Epithelial cell of proximal tubule (primary cell): ENCODE results near the gene ZZZ3. TPM values are rescaled to one million over a fixed set of nuclear protein-coding genes. Genes with fewer than 3 reads are reported as not detected.
A peak's percentile ranks its signal among the peaks of the same experiment; 100 is the strongest.
"Not testable (repeated sequence)": the region's sequence is repeated elsewhere in the genome, so short reads cannot be mapped to it uniquely, and the experiment has no call there.

ENCODE experiments used
- DNase-seq: peaks from one replicate; pipeline ENCODE4 v3.0.0-alpha.2; 2011; ENCODE audit warnings: low read depth
- H3K4me3 ChIP-seq: 2 replicates; pipeline ENCODE4 v1.5.1; 2011; ENCODE audit warnings: low read depth, mild to moderate bottlenecking, low read length
- total RNA-seq: library from RNA; depleted of rRNA; stranded (reverse); fragments of >200 nt; gene quantifications from 2 replicates; pipeline ENCODE4 v1.2.3, GENCODE V29; 2015
- TF ChIP-seq, protein P1 (sequence below): conservative IDR thresholded peaks from 2 replicates; pipeline ENCODE4 v1.5.1; 2012; ENCODE audit warnings: low read depth, mild to moderate bottlenecking, low read length

ZZZ3 gene
- total RNA-seq, 1 donor from 2014 or later: 32.1 TPM

DNA sequence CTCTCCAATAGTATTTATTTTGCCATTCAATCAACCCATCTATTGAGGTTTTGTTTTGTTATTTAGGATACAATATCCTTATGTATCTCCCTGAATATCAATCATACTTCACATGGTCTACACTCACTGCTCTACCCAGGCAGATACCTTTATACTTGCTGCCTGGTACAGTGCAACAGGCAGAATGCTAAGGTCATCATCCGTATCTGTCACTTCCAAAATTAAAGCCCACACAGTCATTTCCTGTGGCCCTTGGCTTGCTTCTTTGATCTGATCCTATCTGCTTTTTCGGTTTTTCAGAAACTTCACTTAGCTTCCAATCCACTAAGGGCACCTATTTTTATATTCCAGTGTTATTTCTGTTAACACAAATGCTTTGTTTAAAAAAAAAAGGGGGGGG, 22.3 kb upstream of the ZZZ3 start:
- TF ChIP-seq, protein P1, sequence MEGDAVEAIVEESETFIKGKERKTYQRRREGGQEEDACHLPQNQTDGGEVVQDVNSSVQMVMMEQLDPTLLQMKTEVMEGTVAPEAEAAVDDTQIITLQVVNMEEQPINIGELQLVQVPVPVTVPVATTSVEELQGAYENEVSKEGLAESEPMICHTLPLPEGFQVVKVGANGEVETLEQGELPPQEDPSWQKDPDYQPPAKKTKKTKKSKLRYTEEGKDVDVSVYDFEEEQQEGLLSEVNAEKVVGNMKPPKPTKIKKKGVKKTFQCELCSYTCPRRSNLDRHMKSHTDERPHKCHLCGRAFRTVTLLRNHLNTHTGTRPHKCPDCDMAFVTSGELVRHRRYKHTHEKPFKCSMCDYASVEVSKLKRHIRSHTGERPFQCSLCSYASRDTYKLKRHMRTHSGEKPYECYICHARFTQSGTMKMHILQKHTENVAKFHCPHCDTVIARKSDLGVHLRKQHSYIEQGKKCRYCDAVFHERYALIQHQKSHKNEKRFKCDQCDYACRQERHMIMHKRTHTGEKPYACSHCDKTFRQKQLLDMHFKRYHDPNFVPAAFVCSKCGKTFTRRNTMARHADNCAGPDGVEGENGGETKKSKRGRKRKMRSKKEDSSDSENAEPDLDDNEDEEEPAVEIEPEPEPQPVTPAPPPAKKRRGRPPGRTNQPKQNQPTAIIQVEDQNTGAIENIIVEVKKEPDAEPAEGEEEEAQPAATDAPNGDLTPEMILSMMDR: no peak
- DNase-seq: no peak
- H3K4me3 ChIP-seq: no peak overlapping the region

GRCh38 chr1:77699673-77700072, 17.2 kb upstream of the ZZZ3 start:
- H3K4me3 ChIP-seq, DNase-seq: not testable (repeated sequence)

DNA sequence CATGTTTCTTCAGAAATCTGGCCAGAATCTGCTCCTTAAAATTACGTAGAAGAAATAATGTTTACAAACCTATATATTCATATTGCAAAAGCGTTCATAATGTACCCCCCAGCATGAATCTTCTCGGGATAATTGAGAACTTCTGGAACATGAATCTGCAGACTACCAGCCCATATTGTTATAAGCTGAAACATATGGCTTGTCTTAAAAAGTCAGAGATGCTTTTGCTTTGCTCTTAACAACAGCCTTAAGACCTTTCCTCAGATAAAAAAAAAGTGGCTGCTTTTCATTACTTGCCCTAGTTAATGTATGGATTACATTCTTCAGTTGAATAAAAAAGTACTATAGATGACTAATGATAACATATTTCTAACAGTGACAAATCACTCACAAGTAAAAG, 15.0 kb upstream of the ZZZ3 start:
- H3K4me3 ChIP-seq: no peak overlapping the region
- no peak for DNase-seq
- TF ChIP-seq, protein P1: no peak

DNA sequence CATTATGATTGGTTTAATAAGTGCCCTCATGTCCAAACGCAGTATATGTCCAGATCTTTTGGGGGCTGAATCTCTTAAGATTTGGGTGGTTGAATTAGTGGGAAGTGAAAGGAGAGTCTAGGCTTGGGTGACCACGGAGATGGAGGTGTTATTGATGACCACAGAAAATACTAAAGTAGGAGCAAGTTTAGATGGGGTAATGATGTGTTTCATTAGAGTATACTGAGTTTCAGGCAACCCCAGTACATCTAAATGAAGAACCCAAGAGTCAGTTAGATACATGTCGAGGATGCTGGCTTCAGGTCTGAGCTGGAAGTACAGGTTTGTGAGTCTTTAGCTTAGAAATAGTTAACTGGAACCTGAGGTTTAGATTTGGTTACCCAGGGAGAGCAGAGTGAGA, 6.5 kb upstream of the ZZZ3 start:
- H3K4me3 ChIP-seq: no peak overlapping the region
- DNase-seq: no peak
- TF ChIP-seq, protein P1: no peak

DNA sequence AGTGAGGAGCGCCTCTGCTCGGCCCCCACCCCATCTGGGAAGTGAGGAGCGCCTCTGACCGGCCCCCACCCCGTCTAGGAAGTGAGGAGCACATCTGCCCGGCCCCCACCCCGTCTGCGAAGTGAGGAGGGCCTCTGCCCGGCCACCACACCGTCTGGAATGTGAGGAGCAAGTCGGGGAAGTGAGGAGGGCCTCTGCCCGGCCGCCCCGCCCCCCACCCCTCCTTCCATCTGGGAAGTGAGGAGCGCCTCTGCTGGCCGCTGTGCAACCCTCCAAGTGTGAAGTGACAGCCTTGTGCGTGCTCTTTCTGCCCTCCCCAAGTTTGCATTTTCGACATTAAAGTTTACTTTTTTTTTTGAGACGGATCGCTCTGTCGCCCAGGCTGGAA, 5.1 kb upstream of the ZZZ3 start:
- peak overlapping the region; percentile 24 for H3K4me3 ChIP-seq
- TF ChIP-seq, protein P1: peak; percentile 39
- DNase-seq: no peak

GRCh38 chr1:77686796-77687518, 4.5 kb upstream of the ZZZ3 start:
- no peak for DNase-seq
- TF ChIP-seq, protein P1: no peak
- H3K4me3 ChIP-seq: no peak overlapping the region

DNA sequence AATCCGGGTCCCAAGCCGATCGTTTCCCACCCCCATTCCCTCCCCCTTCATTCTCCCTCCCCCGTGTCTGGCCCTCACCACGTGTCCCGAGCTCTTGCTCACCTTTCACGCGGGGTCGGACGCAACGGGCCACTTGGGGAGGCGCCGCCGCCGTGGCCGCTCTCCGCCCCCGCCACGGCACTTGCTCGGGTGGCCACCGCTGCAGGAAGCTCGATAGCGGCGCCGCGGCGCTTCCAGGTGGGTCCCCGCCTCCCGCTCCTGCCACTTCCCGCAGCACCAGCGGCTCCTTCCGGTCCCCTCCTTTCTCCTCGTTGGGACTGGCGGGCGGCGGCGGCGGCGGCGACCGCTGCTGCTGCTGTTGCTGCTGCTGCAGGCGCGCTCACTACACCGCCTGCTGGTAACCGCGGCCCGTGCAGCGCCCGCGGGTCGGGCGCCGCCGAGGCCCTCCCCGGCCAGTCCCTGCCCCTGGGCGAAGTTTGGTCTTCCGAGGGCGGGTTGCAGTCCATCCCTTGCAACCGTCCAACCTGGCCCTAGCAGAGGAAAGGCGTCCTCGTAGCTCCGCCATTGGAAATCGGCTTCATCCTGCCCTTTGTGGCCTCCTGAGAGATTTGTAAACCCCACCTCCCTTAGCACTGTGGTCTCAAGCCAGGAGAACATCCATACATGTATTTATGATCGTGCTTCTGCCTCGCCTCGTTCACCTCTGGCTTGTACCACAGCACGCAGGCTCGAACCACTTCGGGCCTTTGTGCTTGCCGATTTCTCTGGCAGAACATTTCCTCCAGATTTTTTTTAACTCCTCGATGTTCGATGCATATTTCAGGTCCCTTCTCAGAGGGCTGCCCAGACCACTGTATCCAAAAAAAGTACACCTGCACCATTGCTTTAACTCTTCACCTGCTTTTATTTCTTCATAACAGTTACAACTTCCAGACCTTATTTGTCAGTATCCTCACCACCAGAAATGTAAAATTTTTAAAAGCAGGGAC, 996 bp upstream of the ZZZ3 start:
- peak overlapping the region; percentile 73 for H3K4me3 ChIP-seq
- TF ChIP-seq, protein P1: peak; percentile 67
- DNase-seq: peak; percentile 22
